GM12872 (cell line): ENCODE data around the gene EMID1.

ENCODE experiments used
- TF ChIP-seq, protein P1 (sequence below): IDR thresholded peaks from 3 replicates; pipeline ENCODE4 v1.5.1; 2011; ENCODE audit warnings: low read depth, mild to moderate bottlenecking, low read length, moderate library complexity; ENCODE audit not compliant: insufficient read depth

Gene EMID1

DNA sequence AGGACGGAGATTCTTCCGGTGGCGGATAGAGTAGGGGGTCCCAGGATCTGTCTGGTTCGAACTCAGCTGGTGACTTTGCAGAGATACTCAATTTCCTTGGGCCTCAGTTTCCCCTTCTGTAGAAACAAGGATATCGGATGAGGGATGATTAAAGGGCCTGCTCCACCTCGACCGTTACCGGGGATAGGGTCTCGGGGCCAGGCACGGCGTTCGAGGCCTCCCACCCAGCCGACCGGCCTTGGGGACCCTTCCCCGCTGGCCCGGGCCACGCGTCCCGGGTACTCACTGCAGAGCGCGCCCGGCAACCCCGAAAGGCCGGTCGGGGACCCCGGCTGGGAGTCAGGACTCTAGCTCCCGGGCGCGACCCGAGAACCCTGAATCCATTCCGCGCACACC, 61.8 kb downstream of the EMID1 start:
- TF ChIP-seq, protein P1, sequence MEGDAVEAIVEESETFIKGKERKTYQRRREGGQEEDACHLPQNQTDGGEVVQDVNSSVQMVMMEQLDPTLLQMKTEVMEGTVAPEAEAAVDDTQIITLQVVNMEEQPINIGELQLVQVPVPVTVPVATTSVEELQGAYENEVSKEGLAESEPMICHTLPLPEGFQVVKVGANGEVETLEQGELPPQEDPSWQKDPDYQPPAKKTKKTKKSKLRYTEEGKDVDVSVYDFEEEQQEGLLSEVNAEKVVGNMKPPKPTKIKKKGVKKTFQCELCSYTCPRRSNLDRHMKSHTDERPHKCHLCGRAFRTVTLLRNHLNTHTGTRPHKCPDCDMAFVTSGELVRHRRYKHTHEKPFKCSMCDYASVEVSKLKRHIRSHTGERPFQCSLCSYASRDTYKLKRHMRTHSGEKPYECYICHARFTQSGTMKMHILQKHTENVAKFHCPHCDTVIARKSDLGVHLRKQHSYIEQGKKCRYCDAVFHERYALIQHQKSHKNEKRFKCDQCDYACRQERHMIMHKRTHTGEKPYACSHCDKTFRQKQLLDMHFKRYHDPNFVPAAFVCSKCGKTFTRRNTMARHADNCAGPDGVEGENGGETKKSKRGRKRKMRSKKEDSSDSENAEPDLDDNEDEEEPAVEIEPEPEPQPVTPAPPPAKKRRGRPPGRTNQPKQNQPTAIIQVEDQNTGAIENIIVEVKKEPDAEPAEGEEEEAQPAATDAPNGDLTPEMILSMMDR, result no peak

DNA sequence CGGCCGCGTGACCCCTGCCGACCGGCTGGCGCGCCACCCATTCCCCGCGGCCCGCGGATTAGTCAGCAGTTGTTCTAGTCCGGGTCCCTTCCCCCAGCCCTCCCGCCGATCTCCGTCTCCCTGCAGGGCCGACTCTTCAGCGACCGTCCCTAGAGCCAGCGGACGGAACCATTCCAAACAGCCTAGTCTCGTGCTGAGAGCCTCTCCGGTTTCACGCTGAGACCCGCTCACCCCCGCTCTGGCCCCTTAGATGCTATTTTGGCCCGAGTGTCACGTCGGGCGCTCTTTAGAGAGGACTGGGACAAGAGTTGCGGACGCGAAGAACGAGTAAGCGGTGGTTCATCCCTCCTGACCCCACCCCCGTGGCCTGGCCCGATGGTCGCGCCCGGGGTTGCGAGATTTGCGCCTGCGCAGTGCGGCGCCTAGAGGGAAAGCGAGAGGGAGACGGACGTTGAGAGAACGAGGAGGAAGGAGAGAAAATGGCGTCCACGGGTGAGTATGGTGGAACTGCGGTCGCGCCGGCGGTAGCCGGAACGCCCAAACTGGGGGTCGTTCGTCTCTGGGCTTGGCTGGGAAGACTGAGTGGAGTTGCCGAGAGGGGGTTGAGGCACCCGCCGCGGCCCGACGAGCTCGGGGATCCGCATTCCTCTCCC, 62.3 kb downstream of the EMID1 start, which contains the start of the genes EWSR1 and RHBDD3:
EWSR1 (plus strand) TSS at position 411 of the 653 bp plus-strand sequence; CDS start at position 480, 69 bp downstream.
RHBDD3 (minus strand) TSS at position 124 of the 653 bp plus-strand sequence. CDS start 2,355 bp downstream, outside the sequence.
- TF ChIP-seq, protein P1, result no peak

DNA sequence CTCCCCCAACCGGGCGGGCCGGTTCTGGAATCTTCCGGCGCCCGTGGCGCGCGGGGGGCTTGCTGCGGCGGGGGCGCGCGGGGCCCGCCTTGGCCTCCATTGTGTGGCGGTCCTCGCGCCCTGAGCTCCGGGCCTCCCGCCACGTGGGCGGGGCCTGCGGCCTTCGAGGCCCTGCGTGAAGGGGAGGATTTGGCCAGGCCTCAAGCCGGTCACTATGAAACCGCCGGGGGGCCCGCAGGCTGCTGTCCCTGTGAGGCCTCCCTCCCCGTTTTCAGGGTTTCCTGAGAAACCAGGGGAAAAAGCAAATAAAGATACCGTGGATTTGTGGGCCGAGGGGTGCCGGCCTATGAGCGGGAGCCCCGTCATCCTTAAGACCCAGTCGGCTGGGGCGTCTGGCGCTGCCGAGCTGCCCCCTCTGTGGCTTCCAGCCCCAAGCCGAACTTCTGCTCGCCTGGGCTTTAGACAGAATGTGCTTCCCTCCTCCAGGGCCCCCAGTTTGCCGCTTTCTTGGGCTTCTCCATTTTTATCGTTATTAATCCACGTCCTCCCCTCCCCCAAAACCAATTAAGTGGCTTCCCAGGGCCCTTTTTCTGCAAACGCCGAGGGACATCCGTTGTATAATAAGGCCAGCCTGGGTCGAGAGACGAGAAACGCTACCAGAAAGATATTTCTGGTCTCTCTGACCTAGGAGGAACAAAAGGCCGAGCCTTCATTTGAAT, 63.0 kb downstream of the EMID1 start:
- TF ChIP-seq, protein P1, result no peak

DNA sequence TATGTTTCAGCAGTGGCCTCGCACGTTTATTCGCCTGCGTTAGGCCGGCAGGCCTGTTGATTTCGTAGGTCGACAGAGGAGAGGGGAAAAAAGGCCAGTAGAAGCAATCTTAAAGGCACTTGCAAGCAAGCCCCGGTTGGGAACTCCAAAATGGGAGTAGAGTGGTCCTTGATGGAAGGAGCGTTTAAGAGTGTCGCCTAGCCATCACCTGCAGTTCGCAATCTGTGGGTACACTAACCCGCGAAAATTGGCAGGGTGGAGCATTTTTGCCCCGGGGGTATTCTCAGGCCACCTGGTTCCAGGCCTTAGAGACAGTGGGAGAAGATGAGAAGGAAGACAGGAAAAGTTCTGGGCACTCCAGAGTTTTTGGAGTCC, 63.5 kb downstream of the EMID1 start:
- TF ChIP-seq, protein P1, result no peak

DNA sequence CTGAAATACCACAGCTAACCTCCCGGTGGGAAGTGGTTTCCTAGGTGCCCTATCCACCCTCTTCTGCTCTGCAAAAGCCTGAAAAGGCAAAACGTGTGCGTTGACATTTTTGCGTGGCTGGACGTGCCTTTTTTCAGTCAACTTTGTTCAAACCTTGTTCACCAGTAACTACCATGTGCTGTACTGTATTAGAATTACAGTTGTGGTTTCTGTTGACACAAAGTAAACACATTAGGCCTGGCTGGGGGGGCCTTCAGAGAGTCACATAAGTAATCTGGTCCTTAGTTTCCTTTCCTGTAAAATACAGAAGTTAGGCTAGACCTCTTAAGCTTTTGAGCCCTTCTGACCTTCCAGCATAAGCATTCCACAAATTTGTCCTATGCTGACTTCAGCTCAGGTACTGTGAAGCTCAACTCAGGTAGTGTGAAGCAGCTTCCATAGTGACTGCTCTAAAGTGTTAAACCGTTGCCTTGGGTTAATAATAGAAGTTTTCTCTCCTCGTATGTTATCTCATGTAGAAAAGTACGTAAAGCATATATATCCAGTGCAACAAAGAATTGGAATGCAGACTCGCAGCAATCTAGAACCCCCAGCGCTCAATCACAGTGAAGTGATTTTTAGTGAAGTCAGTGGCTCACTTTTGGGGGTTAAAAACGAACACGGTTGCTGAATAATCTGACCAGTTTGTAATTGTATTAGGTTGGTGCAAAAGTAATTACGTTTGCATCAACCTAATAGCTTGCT, 64.2 kb downstream of the EMID1 start:
- TF ChIP-seq, protein P1, result no peak

DNA sequence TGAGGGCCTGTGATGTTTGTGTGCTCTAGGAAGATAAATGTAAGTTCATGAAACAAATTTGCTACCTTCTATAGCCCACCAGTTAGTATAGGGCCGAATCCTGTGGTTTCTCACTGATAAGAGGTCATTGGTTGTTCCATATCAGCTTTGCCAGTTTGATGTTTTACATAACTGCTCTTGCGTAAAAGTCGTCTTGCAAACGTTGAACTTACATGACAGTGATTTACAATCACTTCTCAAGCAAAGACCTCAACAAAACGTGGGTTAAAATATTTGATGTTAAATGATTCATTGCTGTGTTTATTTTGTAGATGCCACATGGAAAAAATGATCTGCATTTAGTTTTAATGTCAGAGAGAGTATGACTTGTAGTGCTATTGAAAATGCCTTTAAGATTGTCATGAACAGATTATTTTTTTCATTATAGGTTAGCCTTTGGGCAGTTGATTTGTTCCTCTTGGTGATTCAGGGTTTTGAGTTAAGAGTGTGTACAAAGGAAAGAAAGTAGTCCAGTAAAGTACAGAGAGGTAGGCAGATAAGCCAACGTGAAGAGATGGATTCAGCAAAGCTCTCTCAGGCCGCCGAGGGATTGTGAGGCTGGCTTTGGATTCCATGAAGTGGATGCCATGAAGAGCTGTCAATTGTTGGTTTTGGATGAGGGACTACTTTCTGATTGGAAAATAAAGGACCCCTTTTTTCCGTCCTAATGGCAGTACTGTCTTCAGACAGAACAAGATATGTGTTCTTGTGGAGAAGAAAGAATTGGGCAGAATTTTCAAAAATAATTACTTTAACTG, 65.0 kb downstream of the EMID1 start:
- TF ChIP-seq, protein P1, result no peak
